Measurements from ENCODE around the gene LSMEM2. TPM values are rescaled to one million over a fixed set of nuclear protein-coding genes. Genes with fewer than 3 reads are reported as not detected.
A peak's percentile ranks its signal among the peaks of the same experiment; 100 is the strongest.
"Not testable (repeated sequence)": the region's sequence is repeated elsewhere in the genome, so short reads cannot be mapped to it uniquely, and the experiment has no call there.

The LSMEM2 gene
- total RNA-seq, 1 donor from 2014 or later, result not detected

DNA sequence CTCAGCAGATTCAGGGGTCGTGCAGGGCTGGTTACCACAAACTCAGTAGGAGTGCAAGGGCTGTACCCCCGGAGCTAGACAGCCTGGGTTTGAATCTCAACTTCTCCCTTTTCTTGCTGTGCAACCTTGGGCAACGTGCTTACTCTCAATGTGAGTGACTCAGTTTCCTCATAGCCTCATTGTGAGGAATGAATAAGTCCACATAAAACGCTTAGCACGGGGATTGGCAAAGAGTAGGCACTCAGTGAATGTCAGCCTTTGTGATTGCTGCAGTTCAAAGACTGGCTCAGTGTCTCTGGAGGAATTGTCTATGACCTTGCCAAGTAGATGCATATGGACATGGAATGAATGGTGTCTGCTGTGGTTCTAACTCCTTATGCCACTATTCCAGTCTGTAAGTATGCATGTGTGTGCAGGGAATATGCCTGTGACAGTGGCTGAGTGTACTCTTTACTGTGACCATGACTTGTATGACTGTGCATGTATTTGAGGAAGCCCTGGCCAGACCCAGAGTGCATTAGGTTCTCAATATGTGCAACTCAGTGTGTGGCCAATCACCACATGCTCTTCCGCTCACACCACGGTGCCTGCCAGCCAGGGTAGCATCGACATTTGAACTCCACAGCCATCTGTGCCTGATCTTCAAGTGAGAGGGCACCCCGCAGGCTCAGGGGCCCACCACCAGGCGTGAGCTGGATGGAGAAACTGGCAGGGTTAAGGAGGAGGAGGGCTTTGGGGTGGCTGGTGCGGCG lies 21.2 kb downstream of the LSMEM2 start:
- DNase-seq (ENCODE audit: low read depth), result no peak
- H3K4me3 ChIP-seq (ENCODE audit: low read depth, low read length), result peak overlapping the region; percentile 53
- TF ChIP-seq, protein P1, sequence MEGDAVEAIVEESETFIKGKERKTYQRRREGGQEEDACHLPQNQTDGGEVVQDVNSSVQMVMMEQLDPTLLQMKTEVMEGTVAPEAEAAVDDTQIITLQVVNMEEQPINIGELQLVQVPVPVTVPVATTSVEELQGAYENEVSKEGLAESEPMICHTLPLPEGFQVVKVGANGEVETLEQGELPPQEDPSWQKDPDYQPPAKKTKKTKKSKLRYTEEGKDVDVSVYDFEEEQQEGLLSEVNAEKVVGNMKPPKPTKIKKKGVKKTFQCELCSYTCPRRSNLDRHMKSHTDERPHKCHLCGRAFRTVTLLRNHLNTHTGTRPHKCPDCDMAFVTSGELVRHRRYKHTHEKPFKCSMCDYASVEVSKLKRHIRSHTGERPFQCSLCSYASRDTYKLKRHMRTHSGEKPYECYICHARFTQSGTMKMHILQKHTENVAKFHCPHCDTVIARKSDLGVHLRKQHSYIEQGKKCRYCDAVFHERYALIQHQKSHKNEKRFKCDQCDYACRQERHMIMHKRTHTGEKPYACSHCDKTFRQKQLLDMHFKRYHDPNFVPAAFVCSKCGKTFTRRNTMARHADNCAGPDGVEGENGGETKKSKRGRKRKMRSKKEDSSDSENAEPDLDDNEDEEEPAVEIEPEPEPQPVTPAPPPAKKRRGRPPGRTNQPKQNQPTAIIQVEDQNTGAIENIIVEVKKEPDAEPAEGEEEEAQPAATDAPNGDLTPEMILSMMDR (conservative IDR thresholded peaks at IDR 0.05; ENCODE audit: low read depth, low read length), result no peak

DNA sequence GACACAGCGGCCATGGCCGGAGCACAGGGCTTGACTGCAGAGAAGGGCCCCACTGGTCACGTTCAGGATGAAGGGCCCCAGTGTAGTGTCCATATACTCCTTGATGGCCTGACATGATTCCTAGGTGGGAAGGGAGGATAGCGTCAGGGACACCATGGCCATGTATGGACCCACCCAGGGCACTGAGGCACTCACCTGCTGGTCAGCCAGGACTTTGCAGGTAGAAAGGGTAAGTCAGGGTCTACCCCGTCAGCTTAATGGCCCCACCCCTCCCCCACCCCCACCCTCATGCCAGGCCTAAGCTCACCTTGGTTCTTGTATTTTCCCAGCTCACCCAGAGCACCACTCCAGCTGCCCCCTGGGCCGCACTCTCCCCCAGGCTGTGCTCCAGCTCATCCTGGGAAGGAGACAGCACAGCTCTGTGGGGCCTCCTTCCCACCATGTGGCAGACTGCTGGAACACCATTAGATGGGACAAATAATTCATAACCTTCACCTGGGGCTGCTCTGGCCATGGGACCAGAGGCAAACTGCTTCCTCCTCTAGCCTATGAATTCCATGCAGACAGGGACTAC lies 21.9 kb downstream of the LSMEM2 start:
- no peak for DNase-seq (ENCODE audit: low read depth)
- TF ChIP-seq, protein P1 (conservative IDR thresholded peaks at IDR 0.05; ENCODE audit: low read depth, low read length), result no peak
- H3K4me3 ChIP-seq (ENCODE audit: low read depth, low read length), result no peak overlapping the region

DNA sequence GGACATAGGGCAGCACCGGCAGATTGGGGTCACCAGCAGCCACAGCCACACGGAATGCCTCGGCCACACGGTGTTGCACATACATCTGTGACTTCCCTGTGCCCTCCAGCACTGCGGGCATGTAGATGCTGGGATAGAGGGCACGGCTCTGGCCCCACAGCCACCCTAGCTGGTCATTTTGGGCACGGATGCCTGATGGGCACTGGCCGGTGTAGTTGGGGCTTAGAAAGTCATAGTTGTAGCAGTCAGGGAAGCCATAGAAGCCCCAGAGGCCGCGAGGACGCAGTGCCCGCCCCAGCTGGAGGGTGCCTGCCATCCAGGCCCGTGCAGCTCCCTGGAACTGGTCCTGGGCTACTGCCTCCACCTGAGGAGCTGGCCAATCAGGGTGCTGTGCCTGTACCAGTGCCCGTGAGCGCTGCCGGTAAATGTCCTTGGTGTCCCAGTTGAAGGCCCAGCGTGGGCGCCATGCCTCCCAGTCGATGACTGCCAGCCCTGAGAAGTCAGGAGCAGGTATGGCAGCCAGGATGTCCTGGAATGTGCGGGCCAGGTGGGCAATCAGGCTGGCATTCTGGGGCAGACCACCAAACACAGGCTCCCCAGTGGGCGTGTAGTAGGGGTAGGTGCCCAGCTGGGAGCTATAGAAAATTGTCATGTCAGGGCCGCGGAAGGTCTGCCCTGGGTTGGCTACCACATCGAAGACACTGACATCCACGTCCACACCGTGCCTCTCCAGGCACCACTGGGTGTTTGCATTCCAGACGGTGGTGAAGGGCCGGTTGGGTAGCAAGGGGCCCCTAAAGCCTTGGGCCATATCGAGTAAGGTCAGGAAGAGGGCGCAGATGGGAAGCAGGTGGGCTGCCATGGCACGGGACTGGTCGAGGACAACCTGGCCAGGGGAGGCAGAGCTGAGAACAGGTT lies 23.5 kb downstream of the LSMEM2 start:
- TF ChIP-seq, protein P1 (conservative IDR thresholded peaks at IDR 0.05; ENCODE audit: low read depth, low read length), result no peak
- peak overlapping the region; percentile 68 for H3K4me3 ChIP-seq (ENCODE audit: low read depth, low read length)
- no peak for DNase-seq (ENCODE audit: low read depth)

DNA sequence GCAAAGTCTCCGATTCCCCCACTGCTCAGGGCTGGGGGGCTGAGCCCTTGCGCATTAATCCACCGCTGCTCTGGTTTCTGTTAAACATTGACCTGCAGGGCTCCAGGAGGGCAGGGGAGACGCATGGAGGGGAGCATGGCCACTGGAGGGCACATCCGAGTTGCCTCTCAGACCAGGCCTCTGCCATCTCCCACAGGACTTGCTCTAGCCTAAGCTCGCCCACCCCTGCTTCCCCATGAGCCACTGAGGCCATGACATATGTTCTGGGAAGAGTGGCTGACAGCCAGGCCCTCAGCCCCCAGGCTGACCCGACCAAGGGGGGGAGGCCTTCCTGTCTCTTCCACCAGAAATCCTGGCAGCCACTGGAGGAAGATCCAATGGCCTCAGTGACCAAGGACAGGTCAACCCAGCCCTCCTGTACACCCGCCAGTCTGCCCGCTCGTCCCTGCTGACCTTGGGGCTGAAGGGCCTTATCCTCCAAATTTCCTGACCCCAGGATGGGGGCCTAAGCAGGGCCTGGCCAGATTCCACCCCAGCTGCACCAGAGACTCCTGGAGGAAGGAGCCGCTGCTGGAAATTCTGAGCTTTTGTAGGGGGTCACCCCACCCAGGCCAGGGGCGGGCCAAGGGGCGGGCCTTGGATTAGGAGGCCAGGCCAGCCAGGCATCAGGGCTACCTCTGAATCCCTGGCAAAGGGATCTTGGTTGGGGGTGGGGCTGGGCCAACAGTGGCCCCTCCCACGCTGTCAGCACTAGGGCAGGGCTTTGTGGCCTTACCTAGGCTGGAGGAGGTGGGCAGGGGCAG lies 24.3 kb downstream of the LSMEM2 start, which contains the start of gene HYAL1:
Gene HYAL1 (minus strand): TSS at position 562 of the 803 bp plus-strand sequence. CDS start 618 bp downstream, outside the sequence.
- peak within 1 kb of the TSS; percentile 68 for H3K4me3 ChIP-seq (ENCODE audit: low read depth, low read length)
- TF ChIP-seq, protein P1 (conservative IDR thresholded peaks at IDR 0.05; ENCODE audit: low read depth, low read length), result peak; percentile 56
- DNase-seq (ENCODE audit: low read depth), result no peak

DNA sequence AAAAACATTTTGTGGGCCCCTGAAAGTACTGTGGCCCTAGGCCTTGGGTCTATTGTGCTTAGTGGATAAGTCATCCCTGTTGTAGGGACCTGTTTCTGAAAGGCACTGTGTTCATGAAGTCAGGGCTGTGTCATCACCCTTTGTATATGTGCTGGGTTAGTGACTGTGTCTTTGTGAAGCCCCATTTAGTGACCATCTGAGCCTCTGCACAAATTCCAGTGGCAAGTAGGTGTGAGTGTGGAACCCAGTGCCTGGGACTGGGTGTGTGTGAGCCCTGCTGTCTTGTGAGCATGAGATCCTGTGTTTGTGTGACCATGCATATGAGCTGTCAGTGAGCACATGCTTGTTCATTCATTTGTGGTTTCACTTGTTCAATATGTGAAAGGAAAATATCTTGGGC lies 25.7 kb downstream of the LSMEM2 start:
- TF ChIP-seq, protein P1 (conservative IDR thresholded peaks at IDR 0.05; ENCODE audit: low read depth, low read length), result no peak
- no peak overlapping the region for H3K4me3 ChIP-seq (ENCODE audit: low read depth, low read length)
- DNase-seq (ENCODE audit: low read depth), result no peak

DNA sequence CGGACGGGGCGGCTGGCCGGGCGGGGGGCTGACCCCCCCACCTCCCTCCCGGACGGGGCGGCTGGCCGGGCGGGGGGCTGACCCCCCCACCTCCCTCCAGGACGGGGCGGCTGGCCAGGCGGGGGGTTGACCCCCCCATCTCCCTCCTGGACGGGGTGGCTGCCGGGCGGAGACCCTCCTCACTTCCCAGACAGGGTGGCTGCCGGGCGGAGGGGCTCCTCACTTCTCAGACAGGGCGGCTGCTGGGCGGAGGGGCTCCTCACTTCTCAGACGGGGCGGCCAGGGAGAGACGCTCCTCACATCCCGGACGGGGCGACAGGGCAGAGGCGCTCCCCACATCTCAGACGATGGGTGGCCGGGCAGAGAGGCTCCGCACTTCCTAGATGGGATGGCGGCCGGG lies 33.2 kb downstream of the LSMEM2 start:
- DNase-seq (ENCODE audit: low read depth); H3K4me3 ChIP-seq (ENCODE audit: low read depth, low read length): not testable (repeated sequence)

Measured in epithelial cell of proximal tubule (primary cell).